HEK293 (cell line): Measurements from ENCODE around the gene INVS.

Experiments
- SP2 ChIP-seq: fragments of 450-650 bp; formaldehyde crosslinking; IDR thresholded peaks from 2 replicates; pipeline ENCODE4 v1.5.1; 2016; ENCODE audit warnings: missing biosample characterization, missing genetic modification characterization
- YY1 ChIP-seq: fragments of 450-650 bp; formaldehyde crosslinking; IDR thresholded peaks from 2 replicates; pipeline ENCODE4 v1.5.1; 2018; ENCODE audit warnings: missing biosample characterization, missing genetic modification characterization
- ZNF114 ChIP-seq: fragments of 450-650 bp; formaldehyde crosslinking; IDR thresholded peaks from 2 replicates; pipeline ENCODE4 v1.5.0; 2017; ENCODE audit warnings: missing biosample characterization, missing genetic modification characterization
- ZNF133 ChIP-seq: fragments of 450-650 bp; formaldehyde crosslinking; IDR thresholded peaks from 2 replicates; pipeline ENCODE4 v1.5.1; 2016; ENCODE audit warnings: missing biosample characterization, missing genetic modification characterization
- ZNF350 ChIP-seq: fragments of 450-650 bp; formaldehyde crosslinking; IDR thresholded peaks from 2 replicates; pipeline ENCODE4 v1.5.0; 2017; ENCODE audit warnings: missing biosample characterization, mild to moderate bottlenecking, missing genetic modification characterization
- TF ChIP-seq, protein P1 (sequence below): fragments of 450-650 bp; formaldehyde crosslinking; IDR thresholded peaks from 2 replicates; pipeline ENCODE4 v1.5.1; 2016; ENCODE audit warnings: missing biosample characterization, missing genetic modification characterization
- TF ChIP-seq, protein P2 (sequence below): fragments of 450-650 bp; formaldehyde crosslinking; IDR thresholded peaks from 2 replicates; pipeline ENCODE4 v1.5.1; 2016; ENCODE audit warnings: missing biosample characterization, missing genetic modification characterization

DNA sequence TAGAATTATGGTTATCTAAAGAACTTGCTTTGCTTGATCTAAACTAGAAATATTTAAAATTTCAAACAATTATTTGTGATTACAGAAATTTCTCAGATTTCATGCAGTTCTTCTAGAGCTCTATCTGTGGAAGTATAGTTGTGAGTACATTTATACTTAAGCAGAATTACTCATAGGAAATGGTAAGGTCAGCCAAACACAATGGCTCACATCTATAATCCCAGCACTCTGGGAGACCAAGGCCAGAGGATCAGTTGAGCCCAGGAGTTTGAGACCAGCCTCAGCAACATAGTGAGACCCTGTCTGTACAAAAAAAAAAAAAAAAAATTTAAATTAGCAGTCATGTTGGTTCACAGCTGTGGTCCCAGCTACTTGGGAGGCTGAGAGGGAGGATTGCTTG is 71.0 kb downstream of the INVS start:
- TF ChIP-seq SP2 (tag by site-specific recombination) (no peak), YY1 (tag by site-specific recombination) (no peak), ZNF114 (tag by site-specific recombination) (no peak), ZNF133 (tag by site-specific recombination) (no peak), ZNF350 (tag by site-specific recombination) (no peak)
- TF ChIP-seq, protein P1, sequence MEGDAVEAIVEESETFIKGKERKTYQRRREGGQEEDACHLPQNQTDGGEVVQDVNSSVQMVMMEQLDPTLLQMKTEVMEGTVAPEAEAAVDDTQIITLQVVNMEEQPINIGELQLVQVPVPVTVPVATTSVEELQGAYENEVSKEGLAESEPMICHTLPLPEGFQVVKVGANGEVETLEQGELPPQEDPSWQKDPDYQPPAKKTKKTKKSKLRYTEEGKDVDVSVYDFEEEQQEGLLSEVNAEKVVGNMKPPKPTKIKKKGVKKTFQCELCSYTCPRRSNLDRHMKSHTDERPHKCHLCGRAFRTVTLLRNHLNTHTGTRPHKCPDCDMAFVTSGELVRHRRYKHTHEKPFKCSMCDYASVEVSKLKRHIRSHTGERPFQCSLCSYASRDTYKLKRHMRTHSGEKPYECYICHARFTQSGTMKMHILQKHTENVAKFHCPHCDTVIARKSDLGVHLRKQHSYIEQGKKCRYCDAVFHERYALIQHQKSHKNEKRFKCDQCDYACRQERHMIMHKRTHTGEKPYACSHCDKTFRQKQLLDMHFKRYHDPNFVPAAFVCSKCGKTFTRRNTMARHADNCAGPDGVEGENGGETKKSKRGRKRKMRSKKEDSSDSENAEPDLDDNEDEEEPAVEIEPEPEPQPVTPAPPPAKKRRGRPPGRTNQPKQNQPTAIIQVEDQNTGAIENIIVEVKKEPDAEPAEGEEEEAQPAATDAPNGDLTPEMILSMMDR (tag by site-specific recombination): no peak
- TF ChIP-seq, protein P2, sequence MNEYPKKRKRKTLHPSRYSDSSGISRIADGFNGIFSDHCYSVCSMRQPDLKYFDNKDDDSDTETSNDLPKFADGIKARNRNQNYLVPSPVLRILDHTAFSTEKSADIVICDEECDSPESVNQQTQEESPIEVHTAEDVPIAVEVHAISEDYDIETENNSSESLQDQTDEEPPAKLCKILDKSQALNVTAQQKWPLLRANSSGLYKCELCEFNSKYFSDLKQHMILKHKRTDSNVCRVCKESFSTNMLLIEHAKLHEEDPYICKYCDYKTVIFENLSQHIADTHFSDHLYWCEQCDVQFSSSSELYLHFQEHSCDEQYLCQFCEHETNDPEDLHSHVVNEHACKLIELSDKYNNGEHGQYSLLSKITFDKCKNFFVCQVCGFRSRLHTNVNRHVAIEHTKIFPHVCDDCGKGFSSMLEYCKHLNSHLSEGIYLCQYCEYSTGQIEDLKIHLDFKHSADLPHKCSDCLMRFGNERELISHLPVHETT: no peak
